A549 (cell line): Measurements from ENCODE around the gene SBK2. TPM values are rescaled to one million over a fixed set of nuclear protein-coding genes. Genes with fewer than 3 reads are reported as not detected.

Source experiments
- ATAC-seq, 2 experiments: fragments of 200-7000 bp in 1 of 2; fragments of >200 bp in 1 of 2; cut with Nextera tagmentation in 1 of 2; cut with Tn5 transposase in 1 of 2; 3 replicates each; pipeline versions ENCODE4 v1.8.0 to v1.9.1; 2018 to 2020; ENCODE audit warnings: mild to moderate bottlenecking in 1 of 2, moderate library complexity in 1 of 2
- CTCF ChIA-PET: fragments of 300-600 bp; sonication (Branson Sonifier 250); formaldehyde crosslinking; extraction: SDS; loops from one replicate; lab custom pipeline; 2021; ENCODE audit warnings: antibody characterized with exemption, inconsistent platforms; lab: Yijun Ruan, JAX
- POLR2A ChIA-PET: fragments of 350-600 bp; formaldehyde crosslinking; extraction: SDS; loops from one replicate; lab custom pipeline; 2021; ENCODE audit warnings: antibody characterized with exemption, inconsistent platforms; lab: Yijun Ruan, JAX
- DNase-seq, 2 experiments: peaks; one replicate each; pipeline versions ENCODE4 v3.0.0 to v3.0.0-alpha.2; 2011 to 2016; ENCODE audit warnings: low read depth in 1 of 2, low spot score in 1 of 2
- FAIRE-seq: peaks from 2 replicates; lab custom pipeline; 2011; peaks lifted over from hg19 to GRCh38; lab: Jason Lieb, UNC
- H3K27ac ChIP-seq, 2 experiments: fragments of >200 bp; sonication (Bioruptor Twin); formaldehyde crosslinking; 3 replicates each; pipeline ENCODE4 v1.5.1; 2016 to 2017
- H3K4me1 ChIP-seq: fragments of >200 bp; sonication (Bioruptor Twin); formaldehyde crosslinking; 3 replicates; pipeline ENCODE4 v1.6.1; 2016
- H3K4me2 ChIP-seq: fragments of >200 bp; sonication (Bioruptor Twin); formaldehyde crosslinking; 3 replicates; pipeline ENCODE4 v1.6.1; 2016
- H3K4me3 ChIP-seq: fragments of >200 bp; sonication (Bioruptor Twin); formaldehyde crosslinking; 3 replicates; pipeline ENCODE4 v1.5.1; 2016
- H3K9me3 ChIP-seq: fragments of >200 bp; sonication (Bioruptor Twin); formaldehyde crosslinking; 3 replicates; pipeline ENCODE4 v1.6.1; 2016
- BHLHE40 ChIP-seq: IDR thresholded peaks from 2 replicates; pipeline ENCODE4 v1.6.1; 2012; ENCODE audit warnings: low read depth, low read length, inconsistent platforms
- CBX8 ChIP-seq: fragments of 200-600 bp; sonication (generic); IDR thresholded peaks from 2 replicates; pipeline ENCODE4 v1.6.1; 2016
- CHD4 ChIP-seq: fragments of 200-600 bp; sonication (generic); IDR thresholded peaks from 2 replicates; pipeline ENCODE4 v1.6.1; 2016; ENCODE audit warnings: antibody characterized with exemption, mild to moderate bottlenecking, borderline replicate concordance
- GATA3 ChIP-seq: IDR thresholded peaks from 2 replicates; pipeline ENCODE4 v1.6.1; 2012; ENCODE audit warnings: borderline replicate concordance
- HEYL ChIP-seq: fragments of 250-450 bp; sonication (Bioruptor Pico); IDR thresholded peaks from 2 replicates; pipeline ENCODE4 v1.8.0; 2021; ENCODE audit warnings: mild to moderate bottlenecking, moderate library complexity
- HOXB13 ChIP-seq: fragments of 250-450 bp; sonication (Bioruptor Pico); IDR thresholded peaks from 2 replicates; pipeline ENCODE4 v1.5.0; 2020; ENCODE audit warnings: low read depth, mild to moderate bottlenecking, moderate library complexity
- NPAS2 ChIP-seq: fragments of 250-450 bp; sonication (Bioruptor Pico); IDR thresholded peaks from 2 replicates; pipeline ENCODE4 v1.8.0; 2022; ENCODE audit warnings: mild to moderate bottlenecking, moderate library complexity, borderline replicate concordance
- SMC3 ChIP-seq: fragments of >200 bp; sonication (Bioruptor Twin); formaldehyde crosslinking; IDR thresholded peaks from 3 replicates; pipeline ENCODE4 v1.6.1; 2018; ENCODE audit warnings: inconsistent platforms
- SREBF2 ChIP-seq: fragments of 450-650 bp; IDR thresholded peaks from 2 replicates; pipeline ENCODE4 v1.6.1; 2014; ENCODE audit warnings: mild to moderate bottlenecking, moderate library complexity
- ZSCAN20 ChIP-seq: fragments of 250-450 bp; sonication (Bioruptor Pico); IDR thresholded peaks from 2 replicates; pipeline ENCODE4 v1.8.0; 2022; ENCODE audit warnings: mild to moderate bottlenecking, moderate library complexity
- WGBS: methylation state at CpG from one replicate; pipeline ENCODE4 v1.1.6; 2017; ENCODE audit errors: missing lambda C conversion rate; 5-methylcytosine and 5-hydroxymethylcytosine counted together
- polyA plus RNA-seq, 4 experiments: library from polyadenylated mRNA; depleted of rRNA in 3 of 4; stranded (reverse); fragments of >200 nt; fragmentation: RNase III in 1 of 4; extraction: RNeasy Plus Mini Kit Qiagen cat#74134 plus additional on column Dnase treatment in 1 of 4; gene quantifications; 2 replicates in 3 of 4; 3 replicates in 1 of 4; pipeline ENCODE4 v1.2.3, GENCODE V29; 2011 to 2017
- TF ChIP-seq, protein P1 (sequence below): fragments of 200-600 bp; sonication (generic); IDR thresholded peaks from 2 replicates; pipeline ENCODE4 v1.6.1; 2016; ENCODE audit warnings: antibody characterized with exemption, mild to moderate bottlenecking, moderate library complexity
- TF ChIP-seq, protein P2 (sequence below): IDR thresholded peaks from 2 replicates; pipeline ENCODE4 v1.6.1; 2012
- TF ChIP-seq, protein P3 (sequence below): IDR thresholded peaks from 2 replicates; pipeline ENCODE4 v1.6.1; 2012
- TF ChIP-seq, protein P4 (sequence below): fragments of 450-650 bp; IDR thresholded peaks from 2 replicates; pipeline ENCODE4 v1.6.1; 2014; ENCODE audit warnings: antibody characterized with exemption
- TF ChIP-seq, protein P5 (sequence below): fragments of >200 bp; sonication (Bioruptor Twin); formaldehyde crosslinking; IDR thresholded peaks from 2 replicates; pipeline ENCODE4 v1.6.1; 2016
- TF ChIP-seq, protein P6 (sequence below): fragments of 250-450 bp; sonication (Bioruptor Pico); IDR thresholded peaks from 2 replicates; pipeline ENCODE4 v1.5.0; 2021; ENCODE audit warnings: mild to moderate bottlenecking, moderate library complexity, borderline replicate concordance

SBK2 gene
- polyA plus RNA-seq, 2 of the 4 experiments (the other 2 are of a cell fraction) = 0.89 to 1.1 TPM

DNA sequence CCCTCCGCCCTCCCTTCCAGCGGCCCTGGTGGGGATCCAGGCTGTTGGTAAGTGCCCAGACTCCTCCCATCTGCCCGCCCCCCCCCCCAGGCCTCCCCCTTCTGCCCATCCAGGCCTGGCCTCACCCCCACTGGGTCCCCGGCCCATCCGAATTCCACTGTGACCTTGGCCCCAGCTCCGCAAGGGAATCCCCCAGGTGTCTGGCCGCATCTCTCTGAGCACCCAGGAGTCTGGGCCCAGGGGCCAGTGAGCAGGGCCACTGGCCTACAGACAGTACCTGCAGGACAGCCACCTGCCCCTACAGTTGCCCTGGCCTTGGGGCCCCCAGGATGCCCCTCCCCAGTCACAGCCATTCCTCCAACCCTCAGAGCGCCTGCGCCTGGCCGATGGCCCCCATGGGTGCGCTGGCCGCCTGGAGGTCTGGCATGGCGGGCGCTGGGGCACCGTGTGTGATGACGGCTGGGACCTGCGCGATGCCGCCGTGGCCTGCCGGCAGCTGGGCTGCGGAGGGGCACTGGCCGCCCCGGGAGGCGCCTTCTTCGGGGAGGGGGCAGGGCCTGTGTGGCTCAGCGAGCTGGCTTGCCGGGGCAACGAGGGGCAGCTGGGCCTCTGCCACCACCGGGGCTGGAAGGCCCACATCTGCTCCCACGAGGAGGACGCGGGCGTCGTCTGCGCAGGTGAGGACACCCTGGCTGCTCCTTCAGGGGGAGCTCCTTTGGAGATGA is 47.8 kb downstream of the SBK2 start (continued):
- TF ChIP-seq, protein P1, sequence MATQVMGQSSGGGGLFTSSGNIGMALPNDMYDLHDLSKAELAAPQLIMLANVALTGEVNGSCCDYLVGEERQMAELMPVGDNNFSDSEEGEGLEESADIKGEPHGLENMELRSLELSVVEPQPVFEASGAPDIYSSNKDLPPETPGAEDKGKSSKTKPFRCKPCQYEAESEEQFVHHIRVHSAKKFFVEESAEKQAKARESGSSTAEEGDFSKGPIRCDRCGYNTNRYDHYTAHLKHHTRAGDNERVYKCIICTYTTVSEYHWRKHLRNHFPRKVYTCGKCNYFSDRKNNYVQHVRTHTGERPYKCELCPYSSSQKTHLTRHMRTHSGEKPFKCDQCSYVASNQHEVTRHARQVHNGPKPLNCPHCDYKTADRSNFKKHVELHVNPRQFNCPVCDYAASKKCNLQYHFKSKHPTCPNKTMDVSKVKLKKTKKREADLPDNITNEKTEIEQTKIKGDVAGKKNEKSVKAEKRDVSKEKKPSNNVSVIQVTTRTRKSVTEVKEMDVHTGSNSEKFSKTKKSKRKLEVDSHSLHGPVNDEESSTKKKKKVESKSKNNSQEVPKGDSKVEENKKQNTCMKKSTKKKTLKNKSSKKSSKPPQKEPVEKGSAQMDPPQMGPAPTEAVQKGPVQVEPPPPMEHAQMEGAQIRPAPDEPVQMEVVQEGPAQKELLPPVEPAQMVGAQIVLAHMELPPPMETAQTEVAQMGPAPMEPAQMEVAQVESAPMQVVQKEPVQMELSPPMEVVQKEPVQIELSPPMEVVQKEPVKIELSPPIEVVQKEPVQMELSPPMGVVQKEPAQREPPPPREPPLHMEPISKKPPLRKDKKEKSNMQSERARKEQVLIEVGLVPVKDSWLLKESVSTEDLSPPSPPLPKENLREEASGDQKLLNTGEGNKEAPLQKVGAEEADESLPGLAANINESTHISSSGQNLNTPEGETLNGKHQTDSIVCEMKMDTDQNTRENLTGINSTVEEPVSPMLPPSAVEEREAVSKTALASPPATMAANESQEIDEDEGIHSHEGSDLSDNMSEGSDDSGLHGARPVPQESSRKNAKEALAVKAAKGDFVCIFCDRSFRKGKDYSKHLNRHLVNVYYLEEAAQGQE = no peak
- TF ChIP-seq, all 56 proteins: peak for 0

DNA sequence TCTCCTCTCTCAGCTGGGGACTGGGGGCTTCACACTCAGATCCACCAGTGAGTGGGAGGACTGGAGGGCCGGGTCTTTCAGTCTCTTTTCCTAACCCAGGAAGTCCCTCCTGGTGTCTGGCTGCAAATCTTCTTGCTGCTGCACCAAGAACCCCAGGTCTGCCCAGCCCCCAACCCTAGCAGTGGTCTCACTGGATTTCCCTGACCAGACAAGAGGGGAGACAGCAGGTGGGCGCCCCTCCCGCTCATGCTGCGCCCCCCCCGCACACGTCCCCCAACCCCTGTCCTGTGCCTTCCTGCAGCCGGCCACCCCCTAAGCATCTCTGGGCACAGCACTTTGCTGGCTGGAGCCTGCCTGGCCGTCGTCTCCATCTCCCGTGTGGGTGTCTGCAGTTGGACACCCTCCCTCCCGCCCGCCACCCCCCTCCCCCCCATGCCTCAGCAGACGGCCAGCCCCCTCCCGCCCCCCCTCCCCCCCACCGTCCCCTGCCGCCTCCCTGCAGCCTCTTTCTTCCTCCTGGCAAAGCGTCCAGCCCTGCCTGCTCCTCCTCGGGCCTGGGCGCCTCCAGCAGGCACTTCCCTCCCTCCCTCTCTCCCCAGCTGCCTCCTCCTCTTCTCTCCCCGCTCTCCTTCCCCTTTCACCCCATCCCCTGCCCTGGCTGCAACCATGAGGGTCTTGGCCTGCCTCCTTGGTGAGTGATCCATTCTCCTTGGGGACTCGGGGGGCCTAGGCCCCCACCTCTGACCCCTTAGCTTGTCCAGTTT is 48.8 kb downstream of the SBK2 start, which contains the start of gene SSC5D:
SSC5D (plus strand) TSS at position 513 of the 764 bp plus-strand sequence; CDS start at position 667, 154 bp downstream.
- no peak for ATAC-seq
- no peak for FAIRE-seq
- WGBS = 28% methylated on average over 7 of the region's 21 CpGs
- Histone ChIP-seq H3K4me1 (peaks cover 69% of the 10 kb centered on the region), H3K9me3 (no peaks in the 10 kb centered on the region), H3K4me2 (peak within 1 kb of the TSS; percentile 97), H3K27ac (peak within 1 kb of the TSS; percentile 61 to 93), H3K4me3 (0 out of 3 replicates have a peak within 1 kb of the TSS, but pooled peaks have one; percentile 5)
- no peak for DNase-seq
- TF ChIP-seq ZSCAN20 (CRISPR knock-in tag) = no peak
- no peak for TF ChIP-seq SMC3
- no peak for TF ChIP-seq CHD4
- TF ChIP-seq, protein P2, sequence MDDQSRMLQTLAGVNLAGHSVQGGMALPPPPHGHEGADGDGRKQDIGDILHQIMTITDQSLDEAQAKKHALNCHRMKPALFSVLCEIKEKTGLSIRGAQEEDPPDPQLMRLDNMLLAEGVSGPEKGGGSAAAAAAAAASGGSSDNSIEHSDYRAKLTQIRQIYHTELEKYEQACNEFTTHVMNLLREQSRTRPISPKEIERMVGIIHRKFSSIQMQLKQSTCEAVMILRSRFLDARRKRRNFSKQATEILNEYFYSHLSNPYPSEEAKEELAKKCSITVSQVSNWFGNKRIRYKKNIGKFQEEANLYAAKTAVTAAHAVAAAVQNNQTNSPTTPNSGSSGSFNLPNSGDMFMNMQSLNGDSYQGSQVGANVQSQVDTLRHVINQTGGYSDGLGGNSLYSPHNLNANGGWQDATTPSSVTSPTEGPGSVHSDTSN = no peak
- no peak for TF ChIP-seq BHLHE40
- TF ChIP-seq NPAS2 (CRISPR knock-in tag) = no peak
- TF ChIP-seq GATA3 = no peak
- TF ChIP-seq, protein P3, sequence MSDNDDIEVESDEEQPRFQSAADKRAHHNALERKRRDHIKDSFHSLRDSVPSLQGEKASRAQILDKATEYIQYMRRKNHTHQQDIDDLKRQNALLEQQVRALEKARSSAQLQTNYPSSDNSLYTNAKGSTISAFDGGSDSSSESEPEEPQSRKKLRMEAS = no peak; the same call in 1 of the 2 replicates
- TF ChIP-seq, protein P4, sequence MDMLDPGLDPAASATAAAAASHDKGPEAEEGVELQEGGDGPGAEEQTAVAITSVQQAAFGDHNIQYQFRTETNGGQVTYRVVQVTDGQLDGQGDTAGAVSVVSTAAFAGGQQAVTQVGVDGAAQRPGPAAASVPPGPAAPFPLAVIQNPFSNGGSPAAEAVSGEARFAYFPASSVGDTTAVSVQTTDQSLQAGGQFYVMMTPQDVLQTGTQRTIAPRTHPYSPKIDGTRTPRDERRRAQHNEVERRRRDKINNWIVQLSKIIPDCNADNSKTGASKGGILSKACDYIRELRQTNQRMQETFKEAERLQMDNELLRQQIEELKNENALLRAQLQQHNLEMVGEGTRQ = no peak
- TF ChIP-seq, protein P5, sequence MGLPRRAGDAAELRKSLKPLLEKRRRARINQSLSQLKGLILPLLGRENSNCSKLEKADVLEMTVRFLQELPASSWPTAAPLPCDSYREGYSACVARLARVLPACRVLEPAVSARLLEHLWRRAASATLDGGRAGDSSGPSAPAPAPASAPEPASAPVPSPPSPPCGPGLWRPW = no peak
- no peak for TF ChIP-seq HEYL
- TF ChIP-seq, protein P6, sequence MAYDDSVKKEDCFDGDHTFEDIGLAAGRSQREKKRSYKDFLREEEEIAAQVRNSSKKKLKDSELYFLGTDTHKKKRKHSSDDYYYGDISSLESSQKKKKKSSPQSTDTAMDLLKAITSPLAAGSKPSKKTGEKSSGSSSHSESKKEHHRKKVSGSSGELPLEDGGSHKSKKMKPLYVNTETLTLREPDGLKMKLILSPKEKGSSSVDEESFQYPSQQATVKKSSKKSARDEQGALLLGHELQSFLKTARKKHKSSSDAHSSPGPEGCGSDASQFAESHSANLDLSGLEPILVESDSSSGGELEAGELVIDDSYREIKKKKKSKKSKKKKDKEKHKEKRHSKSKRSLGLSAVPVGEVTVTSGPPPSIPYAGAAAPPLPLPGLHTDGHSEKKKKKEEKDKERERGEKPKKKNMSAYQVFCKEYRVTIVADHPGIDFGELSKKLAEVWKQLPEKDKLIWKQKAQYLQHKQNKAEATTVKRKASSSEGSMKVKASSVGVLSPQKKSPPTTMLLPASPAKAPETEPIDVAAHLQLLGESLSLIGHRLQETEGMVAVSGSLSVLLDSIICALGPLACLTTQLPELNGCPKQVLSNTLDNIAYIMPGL (CRISPR knock-in tag) = no peak
- TF ChIP-seq HOXB13 (CRISPR knock-in tag) = no peak
- no peak for TF ChIP-seq SREBF2
- TF ChIP-seq CBX8 = no peak
- ChIA-PET POLR2A (interaction anchor here (1.0 to 4.1 kb wide), 3 partner anchors 12 to 137 kb away, joined by 3 to 53 read pairs (median 8); partner anchors contain the start of genes ZNF628, ZNF784 and ZNF865), CTCF (interaction anchor here (1.2 to 17.3 kb wide), 7 partner anchors 10 to 187 kb away, joined by 3 to 219 read pairs (median 14); partner anchors contain the start of gene ZNF628)
